Left ventricle myocardium superior (tissue), 1 donor: ENCODE data around the gene MACROD2. TPM values are rescaled to one million over a fixed set of nuclear protein-coding genes. Genes with fewer than 3 reads are reported as not detected.

Experiments
- ATAC-seq: fragments of 200-7000 bp; cut with Tn5 transposase; one replicate; pipeline ENCODE4 v1.9.1; 2020; ENCODE audit warnings: mild to moderate bottlenecking, moderate library complexity
- DNase-seq: peaks from one replicate; pipeline ENCODE4 v3.0.0-alpha.2; 2020
- intact Hi-C: fragments of 100-400 bp; cut with micrococcal nuclease; formaldehyde crosslinking; loops from one replicate; pipeline ENCODE4 v1.11.0; 2022
- total RNA-seq: library from RNA; stranded (reverse); fragmentation: NEBNext Ultra II Directional; extraction: Animal tissue kit (Norgen Biotek cat#: 25700); gene quantifications from one replicate; pipeline ENCODE4 v1.2.1, GENCODE V29; 2021
- donor health status: DM: no; HTN: yes; CAD: no; lungs with severe emphysema.

Gene MACROD2
- total RNA-seq, 1 donor from 2014 or later = 3.5 TPM

DNA sequence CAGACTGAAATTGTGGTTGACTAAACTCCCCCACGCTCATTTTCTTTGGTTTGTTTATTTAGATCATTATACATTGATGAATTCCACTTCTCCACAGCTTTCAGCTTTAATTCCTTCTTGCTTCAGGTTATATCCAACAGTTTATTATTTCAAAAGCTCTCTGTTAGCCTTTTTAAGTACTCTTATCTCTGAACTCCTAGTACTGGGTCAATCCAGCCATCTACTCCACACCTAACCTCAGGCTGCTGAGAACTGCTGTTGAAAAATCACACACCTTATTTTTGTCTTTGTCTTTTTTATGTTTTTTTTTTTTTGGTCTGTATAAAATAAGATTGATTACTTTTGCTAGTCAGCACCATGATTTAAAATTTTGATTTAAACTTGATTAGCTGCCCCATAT is 309.2 kb downstream of the MACROD2 start:
- DNase-seq (no peak), ATAC-seq (no peak)
- intact Hi-C loops = no loop called here

DNA sequence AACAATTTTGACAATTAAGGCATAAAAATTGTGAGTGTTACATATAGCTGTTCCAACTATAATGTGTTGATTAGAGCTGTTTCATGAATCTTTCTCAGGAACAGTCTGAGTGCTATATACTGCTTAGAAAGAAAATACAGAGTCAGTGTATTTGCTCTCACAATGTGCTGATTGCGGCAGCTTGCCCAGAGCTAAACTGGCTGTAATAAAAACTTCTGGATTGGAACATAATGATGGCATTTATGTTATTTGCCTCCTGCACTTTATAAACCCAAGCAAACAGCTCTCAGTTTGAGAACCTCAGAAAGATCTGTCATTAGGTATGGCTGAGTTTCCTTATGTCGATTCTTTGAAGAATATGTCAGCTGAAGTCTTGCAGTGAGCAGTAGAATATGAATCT is 312.6 kb downstream of the MACROD2 start:
- ATAC-seq (no peak), DNase-seq (no peak)
- intact Hi-C loops = no loop called here

DNA sequence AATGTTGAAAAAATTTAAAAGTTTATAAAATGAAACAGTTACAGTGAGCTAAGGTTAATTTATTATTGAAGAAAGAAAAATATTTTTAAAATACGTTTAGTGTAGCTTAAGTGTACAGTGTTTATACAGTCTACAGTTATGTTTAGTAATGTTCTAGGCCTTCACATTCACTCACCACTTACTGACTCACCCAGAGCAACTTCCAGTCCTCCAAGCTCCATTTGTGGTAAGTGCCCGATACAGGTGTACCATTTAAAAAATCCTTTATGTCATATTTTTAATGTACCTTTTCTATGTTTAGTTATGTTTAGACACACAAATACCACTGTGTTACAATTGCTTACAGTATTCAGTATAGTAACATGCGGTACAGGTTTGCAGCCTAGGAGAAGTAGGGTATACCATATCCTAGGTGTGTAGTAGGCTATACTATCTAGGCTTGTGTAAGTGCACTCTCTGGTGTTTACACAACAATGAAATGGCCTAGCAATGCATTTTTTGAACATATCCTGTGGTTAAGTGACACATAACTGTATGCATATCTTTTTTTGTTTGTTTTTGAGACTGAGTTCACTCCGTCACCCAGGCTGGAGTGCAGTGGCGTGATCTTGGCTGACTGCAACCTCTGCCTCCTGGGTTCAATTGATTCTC is 315.8 kb downstream of the MACROD2 start:
- DNase-seq (no peak), ATAC-seq (no peak)
- intact Hi-C loops = no loop called here

DNA sequence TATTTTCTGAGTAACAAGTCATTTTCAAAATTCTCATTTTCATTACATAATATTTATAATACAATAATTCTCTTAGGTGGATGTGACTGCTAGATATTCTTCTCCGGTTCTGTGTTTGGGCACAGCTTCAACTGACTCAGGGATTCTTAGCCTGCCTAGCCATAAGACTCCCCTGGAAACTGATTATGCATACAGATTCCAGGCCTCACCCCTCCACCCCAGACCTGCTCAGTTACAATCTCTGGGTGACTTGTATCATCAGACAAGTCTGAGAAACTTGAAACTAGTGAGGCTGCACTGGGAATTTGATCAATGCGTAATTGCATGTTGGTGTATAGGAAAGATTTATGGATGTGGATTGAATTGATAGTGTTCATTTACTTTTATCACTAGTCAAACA is 316.7 kb downstream of the MACROD2 start:
- intact Hi-C loops = no loop called here

DNA sequence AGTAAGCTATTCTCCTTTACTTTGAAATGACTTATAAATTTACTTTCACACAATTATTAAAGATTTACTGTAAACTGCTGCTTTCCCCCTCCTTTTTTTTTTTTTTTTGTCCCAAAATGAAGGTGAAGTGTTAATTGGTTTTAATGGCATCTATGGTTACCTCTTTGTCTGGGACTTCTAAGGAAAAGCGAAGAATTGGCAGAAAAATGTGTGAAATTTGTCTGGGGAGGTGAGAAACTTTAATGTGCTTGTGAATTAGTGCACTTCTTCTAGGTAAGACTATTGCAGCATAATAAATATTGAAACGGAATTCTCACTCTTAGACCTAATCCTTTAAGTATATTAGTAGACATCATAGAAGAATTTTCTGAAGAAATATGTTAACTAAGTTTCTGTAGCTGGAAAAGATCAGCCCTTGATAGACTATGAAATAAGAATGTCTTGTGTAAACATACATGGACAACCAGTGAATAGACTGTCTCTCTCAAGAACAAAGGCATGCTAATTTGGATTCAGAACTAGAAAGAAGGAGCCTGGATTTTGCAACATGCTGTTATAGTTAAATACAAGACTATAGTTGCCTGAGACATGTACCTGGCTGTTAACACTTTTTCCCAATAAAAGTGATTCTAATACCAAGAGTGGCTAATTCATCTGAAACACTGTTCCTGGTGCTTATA is 318.2 kb downstream of the MACROD2 start:
- DNase-seq (no peak), ATAC-seq (no peak)
- intact Hi-C loops = no loop called here

More for the DNA sequence above, 316.7 kb downstream of the MACROD2 start:
- no peak for DNase-seq
- no peak for ATAC-seq

DNA sequence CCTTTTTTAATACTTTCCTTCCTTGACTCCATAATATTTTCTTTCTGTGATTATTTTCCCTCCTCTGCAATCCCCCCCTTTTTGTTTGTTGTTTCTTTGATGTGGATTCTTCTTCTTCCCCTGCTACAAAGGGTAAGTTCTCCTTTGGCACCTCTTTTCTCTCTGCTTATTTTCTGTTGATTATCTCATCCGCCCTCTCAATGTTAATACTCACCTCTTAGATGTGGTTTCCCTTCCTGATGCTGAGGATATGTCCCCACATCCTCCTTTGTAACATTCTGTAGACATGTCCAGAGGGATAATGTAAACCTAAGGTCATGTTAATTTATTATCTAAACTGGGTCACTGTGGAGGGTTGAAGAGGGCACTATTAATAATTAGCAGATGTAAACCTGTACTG is 324.4 kb downstream of the MACROD2 start:
- intact Hi-C loops = no loop called here
- DNase-seq (no peak), ATAC-seq (no peak)

DNA sequence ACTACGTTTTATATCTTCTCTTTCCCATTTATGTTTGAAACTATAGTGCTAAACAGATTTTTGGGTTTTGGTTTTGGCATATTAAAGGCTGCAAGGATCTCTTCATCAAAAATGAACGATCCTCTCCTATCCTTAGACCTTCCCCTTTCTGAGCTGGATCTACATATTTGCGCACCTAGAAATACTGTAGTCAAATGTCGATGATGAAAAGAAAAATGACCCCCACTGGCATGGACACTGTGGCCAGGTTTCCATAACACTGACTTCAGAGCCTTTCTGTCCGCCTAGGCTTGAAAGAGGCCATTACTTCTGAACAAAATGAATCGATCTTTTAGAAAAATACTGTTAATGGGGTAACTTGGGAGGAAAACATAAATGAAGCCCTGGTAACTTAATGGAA is 336.3 kb downstream of the MACROD2 start:
- DNase-seq = no peak
- no peak for ATAC-seq
- intact Hi-C loops = no loop called here

DNA sequence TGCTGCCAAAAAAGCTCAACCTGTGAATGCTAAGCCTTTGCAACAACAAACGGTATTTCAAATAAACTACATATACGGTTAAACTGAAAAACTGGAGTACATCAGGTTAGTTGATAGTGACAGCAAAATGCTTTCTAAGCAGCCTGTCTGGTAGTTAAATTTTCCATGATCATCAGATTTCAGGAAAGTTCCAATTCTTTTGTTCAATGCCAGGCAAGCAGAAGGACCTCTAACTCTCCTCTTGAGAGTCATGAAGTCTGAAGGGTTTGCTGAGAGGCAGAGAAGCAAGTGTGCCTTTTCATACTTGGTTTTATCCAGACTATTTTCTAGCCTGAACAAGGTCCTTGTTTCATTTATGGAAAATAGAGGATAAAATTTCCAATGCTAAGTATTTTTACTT is 337.6 kb downstream of the MACROD2 start:
- DNase-seq = no peak
- ATAC-seq = no peak
- intact Hi-C loops = no loop called here

DNA sequence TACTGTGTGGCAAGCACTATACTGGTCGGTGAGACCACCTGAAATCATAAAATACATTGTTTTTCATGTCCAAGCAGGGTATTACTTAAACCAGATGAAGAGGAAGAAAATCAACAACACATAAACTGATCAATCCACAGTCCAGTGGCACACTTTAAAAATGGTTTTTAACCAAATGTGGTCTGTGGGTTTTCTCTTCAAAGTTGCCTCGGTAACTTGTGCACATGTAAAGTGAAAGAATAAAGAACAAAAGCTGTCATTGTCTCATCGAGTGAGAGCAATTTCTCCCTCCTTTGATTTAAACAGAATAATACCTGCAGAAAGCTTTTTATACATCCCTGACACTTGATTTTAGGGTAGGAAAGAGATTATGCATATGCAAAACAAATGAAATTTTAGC is 338.4 kb downstream of the MACROD2 start:
- DNase-seq (no peak), ATAC-seq (no peak)
- intact Hi-C loops = no loop called here

DNA sequence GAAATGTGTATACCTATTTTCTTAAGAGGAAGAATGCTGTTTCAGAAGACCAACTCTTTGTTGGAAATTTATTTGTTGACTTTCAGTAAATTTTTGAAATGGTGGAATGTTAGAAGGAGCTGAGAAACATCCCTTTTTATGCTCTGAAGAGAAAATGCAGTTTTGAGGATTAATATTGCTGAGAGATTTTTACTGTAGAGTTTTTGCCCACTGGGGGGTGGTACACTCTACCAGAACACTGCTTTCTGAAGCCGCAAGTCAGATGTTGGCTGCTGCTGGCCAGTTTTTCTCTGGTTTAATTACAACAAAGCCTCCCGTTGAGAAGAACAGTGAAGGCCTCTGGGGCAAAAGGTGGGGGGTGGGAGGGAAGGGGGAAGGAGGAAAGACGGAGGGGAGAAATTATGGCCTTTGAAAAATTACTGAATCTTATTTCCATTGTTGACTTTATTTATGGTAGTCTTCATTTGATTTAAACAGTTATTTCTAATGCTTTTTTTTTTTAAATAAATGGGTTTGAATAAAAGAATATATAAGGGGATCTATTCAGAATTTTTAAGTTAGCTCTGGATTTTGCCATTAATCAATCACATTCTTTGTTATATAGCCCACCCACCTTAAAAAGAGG is 339.1 kb downstream of the MACROD2 start:
- DNase-seq (no peak), ATAC-seq (no peak)
- intact Hi-C loops = no loop called here

DNA sequence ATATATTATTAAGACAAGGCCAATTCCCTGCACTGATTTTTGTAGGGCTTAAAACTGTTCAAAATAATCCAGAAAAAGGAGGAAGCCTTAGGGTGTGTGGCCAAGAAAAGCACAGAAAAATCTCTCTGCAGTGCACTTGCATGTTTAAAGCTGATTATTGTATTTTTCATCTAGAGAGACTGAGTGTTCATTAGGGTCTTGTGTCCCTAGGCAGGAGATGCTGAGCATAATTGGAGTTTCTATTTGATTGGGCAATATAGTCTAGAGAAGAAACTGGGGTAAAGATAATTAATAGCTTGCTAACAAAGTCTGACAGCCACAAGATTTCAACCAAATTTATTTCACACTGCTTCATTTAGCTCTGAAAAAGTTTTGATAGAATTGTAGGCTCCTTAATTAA is 339.7 kb downstream of the MACROD2 start:
- no peak for DNase-seq
- no peak for ATAC-seq
- intact Hi-C loops = no loop called here

DNA sequence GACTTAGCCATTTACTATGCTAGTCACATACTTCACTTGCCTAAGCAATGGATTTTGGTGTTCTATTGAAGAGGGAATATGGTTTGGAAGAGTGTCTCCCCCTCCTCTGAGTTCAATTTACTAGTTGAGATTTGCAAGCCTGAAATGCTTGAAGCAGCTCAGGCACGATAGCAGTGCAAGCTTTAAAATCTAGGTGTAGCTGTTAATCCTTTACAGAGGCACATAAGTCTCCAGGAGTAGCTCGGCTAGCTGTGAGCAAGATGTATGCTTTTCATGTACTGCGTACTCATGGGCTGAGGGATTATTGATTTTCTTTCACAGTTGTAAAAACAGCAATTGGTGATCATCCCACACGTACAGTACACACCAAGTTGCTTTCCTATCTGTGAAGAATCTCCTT is 341.4 kb downstream of the MACROD2 start:
- ATAC-seq = peak; percentile 54
- DNase-seq = no peak
- intact Hi-C loops = no loop called here

DNA sequence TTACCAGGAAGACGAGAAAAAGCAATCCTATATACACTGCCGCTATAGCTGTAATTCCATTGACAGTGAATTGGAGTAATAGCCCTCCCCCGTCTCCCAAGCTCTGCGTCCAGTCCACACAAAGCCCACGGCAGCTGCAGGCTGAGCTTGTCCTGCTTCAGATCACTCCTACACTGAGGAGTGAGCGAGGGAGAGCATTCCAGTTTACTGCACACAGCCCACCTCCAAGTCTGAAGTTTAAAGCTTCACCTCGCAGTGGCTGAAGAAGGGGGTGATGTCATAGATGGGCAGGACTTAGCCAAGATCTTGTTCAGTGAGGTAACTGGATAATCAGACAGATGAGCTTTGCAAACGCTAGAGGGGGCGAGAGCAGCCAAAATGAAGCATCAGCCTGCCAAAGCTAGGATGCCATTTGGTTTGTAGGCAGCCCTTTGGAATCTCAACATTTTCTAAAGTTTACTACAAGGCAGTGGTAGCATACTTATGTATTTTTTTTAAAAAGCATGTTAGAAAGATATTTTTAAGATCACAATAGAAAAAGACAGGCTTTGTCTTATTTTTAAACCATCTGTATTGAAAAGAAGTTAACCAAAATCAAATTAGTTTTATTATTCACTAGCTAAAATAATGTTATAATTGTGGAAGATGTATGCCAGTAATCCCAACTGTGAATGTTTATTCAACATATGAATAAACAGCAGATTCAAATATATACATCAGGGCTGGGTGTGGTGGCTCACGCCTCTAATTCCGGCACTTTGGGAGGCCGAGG is 342.3 kb downstream of the MACROD2 start, which contains the start of gene FLRT3:
TSS of gene FLRT3 (minus strand) at position 213 of the 772 bp plus-strand sequence. CDS start 10,106 bp downstream, outside the sequence.
- peak; percentile 97 for ATAC-seq

DNA sequence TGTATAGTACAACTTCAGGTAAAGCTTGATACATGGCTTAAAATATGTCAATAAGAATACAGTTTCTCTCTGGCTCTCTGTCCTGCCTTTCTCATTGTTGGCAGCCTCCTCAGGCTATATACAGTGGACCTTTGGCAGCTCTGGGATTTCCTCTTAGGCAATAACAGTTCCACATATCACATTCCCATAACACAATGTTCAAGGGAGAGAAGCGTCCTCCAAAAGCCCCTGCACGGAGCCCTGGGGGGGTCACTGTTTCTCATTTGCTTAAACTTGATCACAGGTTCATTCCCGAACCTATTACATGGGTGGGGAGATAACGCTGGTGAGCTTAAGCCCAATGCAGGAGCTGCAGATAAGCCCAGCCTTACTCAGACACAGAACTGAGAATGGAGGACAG is 346.5 kb downstream of the MACROD2 start:
- DNase-seq (no peak), ATAC-seq (peak; percentile 45)
- intact Hi-C loops = no loop called here

More for the DNA sequence above, 342.3 kb downstream of the MACROD2 start, which contains the start of gene FLRT3:
- peak; percentile 40 for DNase-seq
- intact Hi-C loops = no loop called here

DNA sequence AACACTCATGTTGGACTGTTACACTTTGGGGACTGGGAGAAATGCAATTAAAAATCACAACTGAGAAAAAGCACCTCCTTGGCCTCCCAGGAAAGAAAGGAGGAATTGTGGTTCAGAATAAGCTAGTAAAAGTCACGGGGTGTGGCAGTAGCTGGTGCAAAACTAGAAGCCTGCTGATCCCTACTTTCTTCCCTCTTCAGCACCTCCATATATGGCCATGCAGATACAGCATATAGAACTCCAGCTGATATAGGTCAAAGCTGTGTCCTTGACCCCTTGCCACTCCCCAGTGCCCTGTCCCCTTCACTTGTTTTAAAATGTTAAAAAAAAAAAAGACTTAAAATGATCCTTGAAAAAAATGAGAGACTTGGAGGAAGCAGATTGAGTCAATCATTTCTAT is 347.6 kb downstream of the MACROD2 start:
- ATAC-seq = no peak
- intact Hi-C loops = no loop called here

DNA sequence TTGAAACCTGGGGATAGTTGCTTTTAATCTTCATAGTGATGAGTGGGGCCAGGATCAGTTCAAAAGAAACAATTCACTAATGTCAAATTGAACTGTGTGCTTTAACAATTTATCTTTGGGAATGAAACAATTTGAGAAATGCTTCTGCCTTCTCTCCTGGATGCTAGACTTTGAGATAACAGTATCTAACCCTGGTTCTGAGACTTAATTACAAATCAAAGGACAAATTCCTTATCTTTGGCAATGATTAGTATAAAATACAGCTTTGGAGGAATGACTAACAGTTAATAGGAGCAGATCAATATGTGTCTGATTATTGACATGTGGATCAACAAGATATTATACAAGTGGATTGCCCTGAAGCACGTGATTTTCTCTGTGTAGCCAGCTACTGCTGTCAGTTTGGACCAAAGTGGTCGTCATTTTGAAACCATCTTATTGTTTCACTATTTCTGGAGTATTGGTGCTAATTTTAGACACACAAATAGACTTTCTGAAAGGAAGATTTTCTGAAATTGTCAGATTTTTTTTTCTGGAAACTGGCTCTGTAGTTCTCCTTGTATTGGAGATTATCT is 348.3 kb downstream of the MACROD2 start:
- intact Hi-C loops = no loop called here
- ATAC-seq (no peak), DNase-seq (no peak)

More for the DNA sequence above, 347.6 kb downstream of the MACROD2 start:
- no peak for DNase-seq

DNA sequence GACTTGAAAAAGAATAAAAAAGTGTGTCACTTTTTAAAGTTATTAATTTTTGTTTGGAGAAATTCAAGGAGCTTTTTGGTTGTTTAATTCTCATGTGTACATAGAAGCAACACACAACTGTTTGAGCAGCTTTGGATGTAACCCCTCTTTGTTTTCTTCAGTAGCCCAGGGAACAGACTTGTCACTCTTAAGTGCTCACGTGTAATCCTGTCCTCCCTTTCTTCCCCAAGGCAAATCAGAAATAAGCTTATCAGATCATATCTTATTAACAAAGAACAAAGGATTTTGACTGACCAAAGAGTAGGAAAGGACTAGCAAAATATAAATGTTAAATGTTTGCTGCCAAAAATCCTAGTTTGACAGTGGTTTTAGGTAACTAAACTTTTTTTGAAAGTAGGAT is 349.4 kb downstream of the MACROD2 start:
- ATAC-seq = no peak
- intact Hi-C loops = no loop called here

DNA sequence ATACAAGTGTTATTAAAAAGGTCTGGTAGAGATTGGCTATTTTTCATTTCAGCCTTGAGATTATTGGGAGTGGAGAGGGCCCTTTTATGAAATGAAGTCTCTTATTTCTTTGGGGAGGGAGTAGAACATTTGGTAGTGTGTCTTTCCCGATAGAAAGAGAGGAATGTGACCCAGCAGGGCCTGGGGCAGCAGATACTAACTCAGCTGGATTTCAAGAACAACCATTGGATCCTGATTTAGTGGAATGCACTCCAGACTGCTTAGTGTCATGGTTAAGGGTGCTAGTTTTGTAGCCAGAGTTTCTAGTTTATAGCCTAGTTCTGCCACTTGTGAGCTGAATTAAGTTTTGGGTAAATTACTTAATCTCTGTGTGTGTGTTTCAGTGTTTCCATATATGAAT is 360.5 kb downstream of the MACROD2 start:
- ATAC-seq = no peak
- intact Hi-C loops = no loop called here
- DNase-seq = no peak

More for the DNA sequence above, 349.4 kb downstream of the MACROD2 start:
- no peak for DNase-seq

DNA sequence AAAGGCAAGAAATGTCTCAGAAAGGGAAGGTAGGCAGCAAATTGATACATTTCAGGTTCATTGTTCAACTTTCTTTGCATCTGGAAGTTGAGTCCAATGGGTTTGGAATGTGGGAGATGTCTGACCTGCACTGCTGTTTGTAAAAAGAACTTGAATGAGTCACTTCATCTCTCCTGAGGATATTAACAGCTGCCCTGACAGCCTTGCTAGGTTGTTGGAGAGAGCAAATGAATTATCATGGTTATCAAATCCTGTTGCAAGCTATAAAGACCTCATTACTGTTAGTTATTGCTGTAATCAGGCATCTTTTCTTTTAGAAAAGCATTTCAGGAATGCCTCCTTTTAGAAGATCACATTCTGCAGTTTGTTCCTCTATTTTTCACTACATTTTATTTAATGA is 365.1 kb downstream of the MACROD2 start:
- intact Hi-C loops = no loop called here
- no peak for ATAC-seq

More for the DNA sequence above, 365.1 kb downstream of the MACROD2 start:
- DNase-seq = no peak
